ENCODE results near the gene CABP7.

- TF ChIP-seq CTCF (IDR thresholded peaks at IDR 0.05) (no peak), REST (IDR thresholded peaks at IDR 0.05; ENCODE audit: insufficient read depth in 1 of 2, low read depth in 2 of 2, low read length in 1 of 2) (no peak), SIN3A (IDR thresholded peaks at IDR 0.05; ENCODE audit: borderline replicate concordance, insufficient read depth, low read depth, low read length) (no peak), POLR2AphosphoS5 (IDR thresholded peaks at IDR 0.05; ENCODE audit: low read depth, low read length) (no peak)
Observed at GRCh38 chr22:29744902-29745301, 25.1 kb downstream of the CABP7 start.

Measured in Panc1 (cell line).